Right kidney (tissue), 9 donors: ENCODE measurements around the gene TSGA10IP.

Source experiments
- DNase-seq: peaks from one replicate; pipeline ENCODE4 v3.0.0-alpha.2; 2016
- long read RNA-seq, 8 donors: transcript quantifications; one replicate each; lab custom pipeline, GENCODE V29; 2026

Gene TSGA10IP
- long read RNA-seq, donor 1: 0 reads
- long read RNA-seq, donor 2: 0 reads
- long read RNA-seq, donor 3: 0 reads
- long read RNA-seq, donor 4: 0 reads
- long read RNA-seq, donor 5: 0 reads
- long read RNA-seq, donor 6: 0 reads
- long read RNA-seq, donor 7: 0 reads
- long read RNA-seq, donor 8: 0 reads

DNA sequence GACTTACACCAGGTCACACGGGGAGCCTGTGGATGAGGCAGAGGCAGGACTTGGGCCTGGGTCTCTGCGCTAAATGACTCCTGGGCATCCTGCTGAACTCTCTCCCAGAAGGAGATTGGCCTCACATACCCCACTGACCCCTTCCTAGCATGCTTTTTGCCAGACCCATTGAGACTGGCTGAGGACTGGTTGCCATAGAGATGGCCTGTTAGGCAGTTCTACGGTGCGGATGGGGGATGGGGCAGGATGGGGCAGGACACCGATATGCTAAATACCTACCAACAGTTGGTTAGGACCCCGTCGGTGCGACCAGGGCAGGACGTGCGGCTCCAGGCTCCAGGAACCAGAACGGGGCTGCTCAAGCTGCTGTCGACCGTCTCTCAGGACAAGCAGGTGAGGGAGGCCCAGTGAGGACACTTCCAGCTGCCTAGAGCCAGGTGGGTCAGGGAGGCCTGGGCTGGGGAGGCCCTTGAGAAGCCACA is at the start of gene TSGA10IP:
Gene TSGA10IP, plus strand, starts transcription at position 51 of the 482 bp plus-strand sequence. Its CDS starts 196 bp downstream, at position 247.
- DNase-seq: no peak

GRCh38 chr11:65895482-65895981 is 49.7 kb upstream of the TSGA10IP start:
- DNase-seq: no peak

DNA sequence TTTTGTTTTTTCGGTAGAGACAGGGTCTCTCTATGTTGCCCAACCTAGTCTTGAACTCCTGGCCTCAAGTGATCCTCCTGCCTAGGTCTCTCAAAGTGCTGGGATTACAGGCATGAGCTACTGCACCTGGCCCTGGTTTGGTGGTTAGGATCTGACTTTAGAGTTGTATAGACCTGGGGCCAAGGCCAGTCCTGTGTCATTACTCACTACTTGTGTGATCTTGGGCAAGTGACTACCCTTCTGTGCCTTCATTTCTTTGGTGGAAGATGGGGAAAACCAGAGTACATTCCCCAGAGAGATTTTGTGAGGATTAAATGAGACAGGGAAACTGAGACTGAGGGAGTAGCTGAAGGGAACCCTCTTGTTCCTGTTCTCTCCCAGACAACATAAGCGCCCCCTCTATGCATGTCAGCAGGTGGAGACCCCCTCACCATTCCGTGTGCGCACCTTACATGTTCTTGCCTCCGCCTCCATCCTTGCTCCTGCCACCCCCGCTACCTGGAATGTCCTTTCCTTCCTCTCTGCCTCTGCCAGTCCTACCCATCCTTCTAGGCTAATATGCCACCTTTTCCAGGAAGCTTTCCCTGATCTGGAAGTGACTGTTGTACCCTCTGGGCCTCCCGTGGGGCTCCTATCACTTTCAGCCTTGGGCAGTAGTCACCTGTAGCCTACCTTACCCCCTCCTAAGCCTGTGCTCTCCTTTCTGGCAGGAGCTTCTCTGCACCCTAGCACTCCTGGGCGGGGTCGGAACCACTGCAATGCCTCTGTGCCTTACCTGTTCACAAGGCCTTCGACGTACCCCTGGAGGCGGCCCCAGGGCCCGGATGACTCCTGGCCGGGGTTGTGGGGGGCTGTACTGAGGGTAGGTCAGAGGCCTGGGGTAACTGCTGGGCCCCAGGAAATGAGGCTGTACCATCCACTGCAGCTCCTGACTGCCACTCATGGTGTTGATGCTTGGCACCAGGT is 49.0 kb upstream of the TSGA10IP start:
- no peak for DNase-seq

GRCh38 chr11:65897020-65897471 is 48.2 kb upstream of the TSGA10IP start:
- DNase-seq: no peak

GRCh38 chr11:65898656-65899355 is 46.5 kb upstream of the TSGA10IP start:
- DNase-seq: no peak

DNA sequence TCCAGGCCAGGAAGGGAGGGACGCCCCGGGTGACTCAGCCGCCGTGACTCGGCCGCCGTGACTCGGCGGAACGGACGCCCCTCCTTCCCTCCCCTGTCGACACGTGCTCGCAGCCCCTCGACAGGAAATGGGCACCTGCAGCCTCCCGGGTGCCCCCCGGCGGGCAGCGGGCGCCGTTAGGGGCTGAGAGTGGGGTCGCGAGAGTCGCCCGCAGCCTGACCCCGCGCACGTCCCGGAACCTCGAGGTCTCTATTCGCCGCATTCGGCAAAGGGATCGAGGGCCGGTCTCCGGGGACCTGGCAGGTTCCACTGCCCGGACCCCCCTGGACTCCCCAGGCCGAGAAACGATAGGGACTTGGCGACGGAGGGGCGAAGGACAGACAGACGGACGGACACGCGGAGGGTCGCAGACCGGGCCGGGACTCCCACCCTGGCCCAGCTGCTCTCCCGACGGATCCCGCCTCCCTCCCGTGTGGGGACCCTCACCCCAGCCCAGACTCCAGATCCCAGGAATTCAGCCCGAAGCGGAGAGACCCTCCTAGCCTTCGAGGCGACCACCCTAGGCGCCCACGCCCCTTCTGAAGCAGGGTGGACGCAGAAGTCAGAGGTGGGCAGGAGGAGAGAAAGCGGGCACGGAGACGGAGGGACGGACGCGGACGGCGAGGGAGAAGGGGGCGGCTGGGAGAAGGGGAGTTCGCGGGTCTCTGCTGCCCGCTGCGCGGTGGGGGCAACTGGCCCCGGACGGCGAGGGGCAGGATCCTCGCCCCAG is 45.7 kb upstream of the TSGA10IP start:
- DNase-seq: peak; percentile 49

DNA sequence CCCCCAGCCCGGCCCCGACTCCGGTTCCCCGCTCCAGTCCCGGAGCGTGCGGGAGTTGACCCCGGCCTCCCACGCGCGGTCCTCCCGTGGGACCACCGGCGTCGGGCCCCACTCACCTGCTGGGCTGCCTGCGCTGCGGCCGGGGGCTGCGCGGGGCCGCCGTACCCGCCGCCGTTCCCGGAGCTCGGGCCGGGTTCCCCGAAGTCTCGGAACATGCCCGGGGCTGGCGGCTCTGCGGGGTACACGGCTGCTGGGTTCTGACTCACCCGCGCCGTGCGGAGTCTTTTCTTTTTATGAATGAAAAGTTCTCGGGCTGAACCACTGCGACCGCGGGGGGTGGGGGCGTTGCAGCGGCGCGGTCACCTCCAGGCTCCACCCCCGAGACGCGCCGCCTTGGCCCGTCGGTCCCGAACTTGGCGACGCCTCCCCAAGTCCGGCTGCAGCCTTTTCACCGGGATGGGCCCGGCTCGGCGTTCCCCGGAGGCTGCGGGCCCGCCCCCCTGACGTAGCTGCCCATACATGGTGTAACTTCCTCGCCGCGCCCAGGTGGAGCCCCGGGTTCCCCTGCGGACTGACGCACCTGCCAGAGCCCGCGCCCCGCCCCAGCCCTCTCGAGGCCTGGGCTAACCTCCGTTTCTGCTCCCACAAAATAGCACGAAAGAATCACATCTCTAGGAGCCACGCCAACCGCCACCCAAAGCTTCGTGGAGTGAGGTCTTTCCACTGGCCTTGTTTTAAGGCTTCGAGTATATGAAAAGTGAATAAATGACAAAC is 45.0 kb upstream of the TSGA10IP start, which contains the start of gene FOSL1:
Gene FOSL1, minus strand, starts transcription at position 264 of the 774 bp plus-strand sequence. Its CDS starts 49 bp downstream, at position 215.
- peak; percentile 71 for DNase-seq

- no peak for DNase-seq
Observed at GRCh38 chr11:65900899-65901180, 44.4 kb upstream of the TSGA10IP start.

GRCh38 chr11:65903068-65903481 is 42.2 kb upstream of the TSGA10IP start:
- no peak for DNase-seq

DNA sequence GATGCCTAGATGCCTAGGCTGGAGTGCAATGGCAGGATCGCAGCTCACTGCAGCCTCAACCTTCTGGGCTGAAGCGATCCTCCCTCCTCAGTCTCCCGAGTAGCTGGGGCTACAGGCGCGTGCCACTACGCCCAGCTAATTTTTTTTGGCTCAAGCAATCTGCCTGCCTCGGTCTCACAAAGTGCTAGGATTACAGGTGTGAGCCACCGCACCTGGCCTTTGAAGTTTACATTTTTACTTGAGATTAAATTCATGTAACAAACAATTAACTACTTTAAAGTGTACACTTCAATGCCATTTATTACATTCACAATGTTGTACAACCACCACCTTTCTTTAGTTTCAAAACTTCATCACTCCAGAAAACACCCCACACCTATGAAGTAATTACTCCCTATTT is 41.6 kb upstream of the TSGA10IP start:
- no peak for DNase-seq

GRCh38 chr11:65906602-65907001 is 38.7 kb upstream of the TSGA10IP start:
- DNase-seq: no peak

DNA sequence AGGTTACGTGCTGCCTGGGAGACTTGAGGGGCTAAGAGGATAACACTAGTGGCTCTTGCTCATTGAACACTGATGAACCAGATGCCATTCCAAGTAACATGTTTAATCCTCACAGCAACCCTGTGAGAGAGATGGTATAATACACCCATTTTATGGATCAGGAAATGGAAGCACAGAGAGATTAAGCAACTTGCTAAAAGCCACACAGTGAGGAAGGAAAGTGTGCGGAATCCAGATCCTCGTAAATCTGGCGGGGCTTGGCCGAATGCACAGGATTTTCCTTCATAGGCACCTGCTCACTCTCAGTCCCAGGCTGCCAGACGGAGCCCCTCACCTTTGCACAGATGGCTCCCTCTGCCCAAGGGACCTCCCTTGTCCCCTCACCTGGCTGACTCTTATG is 37.4 kb upstream of the TSGA10IP start:
- DNase-seq: no peak

- DNase-seq: peak; percentile 37
Observed at GRCh38 chr11:65911682-65912568, 33.4 kb upstream of the TSGA10IP start.

- no peak for DNase-seq
Observed at GRCh38 chr11:65912845-65913244, 32.4 kb upstream of the TSGA10IP start.

DNA sequence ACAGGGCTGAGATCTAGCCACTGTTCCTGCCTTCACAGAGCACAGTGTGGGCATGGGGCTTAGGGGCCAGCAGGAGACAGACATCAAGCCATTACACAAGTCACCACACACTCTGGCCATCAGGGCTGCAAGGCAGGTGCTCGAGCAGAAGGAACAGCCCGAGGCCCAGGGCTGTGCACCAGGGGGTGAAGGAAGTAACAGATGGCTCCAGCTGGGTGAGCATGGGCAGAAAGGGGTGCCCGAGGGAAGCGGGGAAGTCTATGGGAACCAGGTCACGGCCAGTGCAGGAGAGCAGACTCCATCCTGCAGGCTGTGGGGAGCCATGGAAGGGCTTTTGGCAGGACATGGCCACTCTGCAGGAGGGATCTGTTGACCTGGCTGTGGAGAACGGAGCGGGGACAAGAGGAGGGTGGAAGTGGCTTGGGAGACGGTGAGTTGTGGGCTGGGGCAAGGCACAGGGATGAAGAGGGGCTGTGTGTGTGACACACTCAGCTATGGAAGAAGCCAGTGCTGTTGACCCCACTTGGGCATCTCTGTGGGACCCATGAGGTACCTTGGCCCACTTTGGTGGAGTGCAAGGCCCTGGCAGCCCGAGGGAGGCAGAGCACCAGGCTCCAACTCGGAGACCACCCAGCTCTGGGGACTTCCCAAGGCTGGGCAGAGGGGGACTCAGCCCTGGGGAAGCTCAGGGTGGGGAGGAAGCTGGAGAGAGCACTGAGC is 30.0 kb upstream of the TSGA10IP start:
- no peak for DNase-seq

DNA sequence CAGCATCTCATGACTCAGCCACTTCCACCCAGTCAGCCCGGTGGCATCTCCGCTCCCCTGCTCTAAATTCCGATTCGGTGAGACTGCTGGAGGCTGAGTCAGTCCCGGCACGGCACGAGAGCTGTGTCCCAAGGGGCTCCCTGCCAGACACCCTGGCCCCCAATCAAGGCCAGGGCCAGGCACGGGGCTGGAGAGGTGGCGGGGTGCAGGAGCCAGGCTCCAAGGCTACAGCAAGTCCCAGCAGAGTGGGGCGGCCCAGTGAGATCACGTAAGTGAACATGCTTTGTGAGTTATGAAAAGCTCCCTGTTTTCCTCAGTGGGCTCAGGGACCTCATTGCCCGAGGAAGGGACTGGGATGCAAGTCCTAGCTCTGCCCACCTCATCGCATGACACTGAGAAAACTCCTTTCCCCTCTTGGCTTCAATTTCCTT is 29.4 kb upstream of the TSGA10IP start:
- no peak for DNase-seq

GRCh38 chr11:65916391-65916790 is 28.9 kb upstream of the TSGA10IP start:
- DNase-seq: no peak

DNA sequence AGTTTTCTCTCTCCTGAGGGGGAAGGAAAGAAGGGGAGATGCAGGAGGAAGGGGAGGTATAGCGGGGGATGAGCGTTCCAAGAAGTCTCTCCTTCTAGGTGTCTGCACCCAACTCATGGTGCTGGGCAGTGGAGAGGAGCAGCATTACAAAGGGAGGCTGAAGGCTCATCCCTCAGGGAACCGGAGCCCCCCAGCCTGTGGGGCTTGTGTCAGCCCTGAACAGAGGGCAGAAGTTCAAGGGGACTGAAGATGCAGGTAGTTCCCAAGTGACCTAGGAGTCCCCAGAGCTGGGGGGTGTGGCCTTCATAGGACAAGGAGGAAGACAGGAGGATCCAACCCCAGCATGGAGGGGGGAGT is 28.2 kb upstream of the TSGA10IP start:
- no peak for DNase-seq
